ENCODE measurements around the gene FOXP3. TPM values are rescaled to one million over a fixed set of nuclear protein-coding genes. Genes with fewer than 3 reads are reported as not detected.

FOXP3 gene
- total RNA-seq, 4 donors from 2014 or later, result 0.22 TPM; not detected in 3

- no peaks in the 10 kb centered on the region for H3K4me1 ChIP-seq
- H3K27me3 ChIP-seq, result peaks cover 1% of the 10 kb centered on the region
- 78% methylated on average over 12 of the region's 14 CpGs; no CpG with 5 or more reads in 1 of the 2 donors for WGBS, 2 donors (ENCODE audit: low coverage in 1 of 2)
- H3K27ac ChIP-seq, result no peak overlapping the region
- no peaks in the 10 kb centered on the region for H3K36me3 ChIP-seq
- no peak overlapping the region for H3K4me3 ChIP-seq
- TF ChIP-seq POLR2AphosphoS5 (IDR thresholded peaks at IDR 0.05) (no peak), EP300 (IDR thresholded peaks at IDR 0.05) (no peak), POLR2A (IDR thresholded peaks at IDR 0.05) (no peak), CTCF (IDR thresholded peaks at IDR 0.05) (no peak)
- H3K9me3 ChIP-seq, result no peaks in the 10 kb centered on the region
- ATAC-seq, result no peak
These were observed 49.4 kb downstream of the FOXP3 start for GRCh38 chrX:49214996-49215526.

GRCh38 chrX:49214416-49214815 lies 50.1 kb downstream of the FOXP3 start:
- no peak for TF ChIP-seq POLR2A (IDR thresholded peaks at IDR 0.05)
- TF ChIP-seq POLR2AphosphoS5 (IDR thresholded peaks at IDR 0.05), result no peak
- no peak for TF ChIP-seq CTCF (IDR thresholded peaks at IDR 0.05)
- no peak for TF ChIP-seq EP300 (IDR thresholded peaks at IDR 0.05)
- H3K4me3 ChIP-seq, result no peak overlapping the region
- 70 to 84% methylated on average over 2 of the region's 2 CpGs for WGBS, 2 donors (ENCODE audit: low coverage in 1 of 2)

GRCh38 chrX:49212861-49213260 lies 51.6 kb downstream of the FOXP3 start:
- no CpG with 5 or more reads among the region's 1 CpG for WGBS, 2 donors (ENCODE audit: low coverage in 1 of 2)
- Histone ChIP-seq H3K27me3 (peaks cover 10% of the 10 kb centered on the region), H3K9me3 (no peaks in the 10 kb centered on the region), H3K27ac (no peak overlapping the region), H3K4me1 (no peaks in the 10 kb centered on the region), H3K4me3 (no peak overlapping the region), H3K36me3 (no peaks in the 10 kb centered on the region)
- TF ChIP-seq POLR2AphosphoS5 (IDR thresholded peaks at IDR 0.05) (no peak), POLR2A (IDR thresholded peaks at IDR 0.05) (no peak), EP300 (IDR thresholded peaks at IDR 0.05) (no peak), CTCF (IDR thresholded peaks at IDR 0.05) (no peak)
- ATAC-seq, result no peak

More at GRCh38 chrX:49214416-49214815, 50.1 kb downstream of the FOXP3 start:
- Histone ChIP-seq H3K36me3 (no peaks in the 10 kb centered on the region), H3K9me3 (no peaks in the 10 kb centered on the region), H3K27ac (no peak overlapping the region), H3K27me3 (peaks cover 8% of the 10 kb centered on the region), H3K4me1 (no peaks in the 10 kb centered on the region)
- no peak for ATAC-seq

- Histone ChIP-seq H3K9me3 (no peaks in the 10 kb centered on the region), H3K4me1 (no peaks in the 10 kb centered on the region), H3K27ac (no peak overlapping the region), H3K36me3 (no peaks in the 10 kb centered on the region), H3K4me3 (no peak overlapping the region), H3K27me3 (peaks cover 10% of the 10 kb centered on the region)
- no peak for TF ChIP-seq EP300 (IDR thresholded peaks at IDR 0.05)
- no peak for ATAC-seq
- no CpG with 5 or more reads among the region's 2 CpGs for WGBS, 2 donors (ENCODE audit: low coverage in 1 of 2)
These were observed 52.3 kb downstream of the FOXP3 start for GRCh38 chrX:49212209-49212608.

- 63% methylated on average over 2 of the region's 9 CpGs; no CpG with 5 or more reads in 1 of the 2 donors for WGBS, 2 donors (ENCODE audit: low coverage in 1 of 2)
- Histone ChIP-seq H3K9me3 (no peaks in the 10 kb centered on the region), H3K27ac (no peak overlapping the region), H3K4me1 (no peaks in the 10 kb centered on the region), H3K36me3 (no peaks in the 10 kb centered on the region), H3K27me3 (peaks cover 10% of the 10 kb centered on the region), H3K4me3 (no peak overlapping the region)
- TF ChIP-seq POLR2AphosphoS5 (IDR thresholded peaks at IDR 0.05) (no peak), EP300 (IDR thresholded peaks at IDR 0.05) (no peak), CTCF (IDR thresholded peaks at IDR 0.05) (no peak), POLR2A (IDR thresholded peaks at IDR 0.05) (no peak)
- no peak for ATAC-seq
These were observed 53.4 kb downstream of the FOXP3 start for GRCh38 chrX:49211074-49211473.
